Breast epithelium (tissue), 4 donors: Measurements from ENCODE around the gene IRGQ. TPM values are rescaled to one million over a fixed set of nuclear protein-coding genes. Genes with fewer than 3 reads are reported as not detected.
"Not testable (repeated sequence)": the region's sequence is repeated elsewhere in the genome, so short reads cannot be mapped to it uniquely, and the experiment has no call there.

Experiments
- DNase-seq, 2 donors: peaks; one replicate each; pipeline ENCODE4 v3.0.0-alpha.2; 2019; ENCODE audit warnings: low spot score in 2 of 2
- H3K27ac ChIP-seq, 2 donors: fragments of 200-600 bp; sonication (generic) in 1 of 2; one replicate each; pipeline ENCODE4 v1.5.1; 2016 to 2019; ENCODE audit warnings: mild to moderate bottlenecking in 1 of 2
- H3K27me3 ChIP-seq, 2 donors: fragments of 200-600 bp; sonication (generic) in 1 of 2; one replicate each; pipeline versions ENCODE4 v1.5.1 to v1.6.0; 2017 to 2019; ENCODE audit warnings: control low read depth in 1 of 2, mild to moderate bottlenecking in 1 of 2
- H3K36me3 ChIP-seq: fragments of 200-600 bp; one replicate; pipeline ENCODE4 v1.5.1; 2019
- H3K4me1 ChIP-seq, 2 donors: fragments of 200-600 bp; sonication (generic); one replicate each; pipeline ENCODE4 v1.5.1; 2016 to 2019; ENCODE audit warnings: control low read depth in 1 of 2
- H3K4me3 ChIP-seq, 3 donors: fragments of 200-600 bp; sonication (generic); 1 replicate in 2 of 3; 2 replicates in 1 of 3; pipeline ENCODE4 v1.5.1; 2016 to 2019; ENCODE audit warnings: mild to moderate bottlenecking in 3 of 3, moderate library complexity in 2 of 3
- H3K9me3 ChIP-seq, 2 donors: fragments of 200-600 bp; sonication (generic) in 1 of 2; one replicate each; pipeline ENCODE4 v1.5.1; 2016 to 2019; ENCODE audit warnings: control low read depth in 1 of 2
- POLR2A ChIP-seq: fragments of 450-650 bp; IDR thresholded peaks from one replicate; pipeline ENCODE4 v1.6.1; 2016; ENCODE audit warnings: antibody characterized with exemption, mild to moderate bottlenecking, moderate library complexity
- POLR2AphosphoS5 ChIP-seq, 3 donors: sonication (generic); formaldehyde crosslinking; IDR thresholded peaks; one replicate each; pipeline ENCODE4 v1.6.1; 2017; ENCODE audit warnings: antibody characterized with exemption in 3 of 3
- intact Hi-C: fragments of 100-400 bp; cut with DNase I; formaldehyde crosslinking; loops from one replicate; pipeline ENCODE4 v1.15.1; 2023; ENCODE audit warnings: low total_unique reads
- total RNA-seq, 3 donors: library from RNA; depleted of rRNA; stranded (reverse); fragments of >200 nt; gene quantifications; one replicate each; pipeline ENCODE4 v1.1.0, GENCODE V29; 2016
- TF ChIP-seq, protein P1 (sequence below), 3 donors: fragments of 450-650 bp; IDR thresholded peaks; one replicate each; pipeline ENCODE4 v1.5.1; 2016 to 2017; ENCODE audit warnings: antibody characterized with exemption in 3 of 3, mild to moderate bottlenecking in 3 of 3, moderate library complexity in 3 of 3

IRGQ gene
- total RNA-seq, 3 donors from 2014 or later, result 14.9 to 17.4 (median 16.1) TPM

GRCh38 chr19:43638214-43638994 is 42.5 kb upstream of the IRGQ start:
- TF ChIP-seq POLR2AphosphoS5 (IDR thresholded peaks at IDR 0.05), result no peak
- TF ChIP-seq, protein P1, sequence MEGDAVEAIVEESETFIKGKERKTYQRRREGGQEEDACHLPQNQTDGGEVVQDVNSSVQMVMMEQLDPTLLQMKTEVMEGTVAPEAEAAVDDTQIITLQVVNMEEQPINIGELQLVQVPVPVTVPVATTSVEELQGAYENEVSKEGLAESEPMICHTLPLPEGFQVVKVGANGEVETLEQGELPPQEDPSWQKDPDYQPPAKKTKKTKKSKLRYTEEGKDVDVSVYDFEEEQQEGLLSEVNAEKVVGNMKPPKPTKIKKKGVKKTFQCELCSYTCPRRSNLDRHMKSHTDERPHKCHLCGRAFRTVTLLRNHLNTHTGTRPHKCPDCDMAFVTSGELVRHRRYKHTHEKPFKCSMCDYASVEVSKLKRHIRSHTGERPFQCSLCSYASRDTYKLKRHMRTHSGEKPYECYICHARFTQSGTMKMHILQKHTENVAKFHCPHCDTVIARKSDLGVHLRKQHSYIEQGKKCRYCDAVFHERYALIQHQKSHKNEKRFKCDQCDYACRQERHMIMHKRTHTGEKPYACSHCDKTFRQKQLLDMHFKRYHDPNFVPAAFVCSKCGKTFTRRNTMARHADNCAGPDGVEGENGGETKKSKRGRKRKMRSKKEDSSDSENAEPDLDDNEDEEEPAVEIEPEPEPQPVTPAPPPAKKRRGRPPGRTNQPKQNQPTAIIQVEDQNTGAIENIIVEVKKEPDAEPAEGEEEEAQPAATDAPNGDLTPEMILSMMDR (IDR thresholded peaks at IDR 0.05), result no peak
- no peak for TF ChIP-seq POLR2A
- Histone ChIP-seq H3K4me1 (no peaks in the 10 kb centered on the region), H3K27ac (peak overlapping the region in 1 of 2 donors; percentile 66)

GRCh38 chr19:43636121-43636683 is 40.3 kb upstream of the IRGQ start:
- intact Hi-C loops, result no loop called here

More at GRCh38 chr19:43638214-43638994, 42.5 kb upstream of the IRGQ start:
- Histone ChIP-seq H3K36me3 (no peaks in the 10 kb centered on the region), H3K9me3 (no peaks in the 10 kb centered on the region), H3K27me3 (no peaks in the 10 kb centered on the region), H3K4me3 (peak overlapping the region in 2 of 3 donors; percentile 69 to 77)
- DNase-seq, result no peak
- intact Hi-C loops, result no loop called here

DNA sequence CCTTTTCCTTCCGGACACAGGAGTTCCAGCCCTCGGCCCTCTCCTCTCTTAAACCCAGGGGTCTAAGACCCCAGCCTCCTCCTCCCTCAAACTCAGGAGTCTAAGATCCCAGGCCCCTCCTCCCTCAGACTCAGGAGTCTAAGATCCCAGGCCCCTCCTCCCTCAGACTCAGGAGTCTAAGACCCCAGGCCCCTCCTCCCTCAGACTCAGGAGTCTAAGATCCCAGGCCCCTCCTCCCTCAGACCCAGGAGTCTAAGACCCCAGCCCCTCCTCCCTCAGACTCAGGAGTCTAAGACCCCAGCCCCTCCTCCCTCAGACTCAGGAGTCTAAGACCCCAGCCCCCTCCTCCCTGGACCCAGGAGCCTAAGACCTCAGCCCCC is 39.6 kb upstream of the IRGQ start:
- H3K4me1 ChIP-seq, intact Hi-C loops, H3K36me3 ChIP-seq, H3K27me3 ChIP-seq, H3K9me3 ChIP-seq, DNase-seq: not testable (repeated sequence)
- H3K4me3 ChIP-seq, result peak overlapping the region in 2 of 3 donors; percentile 48 to 58
- peak overlapping the region; percentile 86 to 89 for H3K27ac ChIP-seq

More at GRCh38 chr19:43636121-43636683, 40.3 kb upstream of the IRGQ start:
- Histone ChIP-seq H3K27ac (peak overlapping the region; percentile 86 to 89), H3K27me3 (no peaks in the 10 kb centered on the region), H3K4me1 (no peaks in the 10 kb centered on the region), H3K4me3 (no peak overlapping the region), H3K9me3 (no peaks in the 10 kb centered on the region), H3K36me3 (no peaks in the 10 kb centered on the region)
- peak in 1 of 2 donors; percentile 55 for DNase-seq
- no peak for TF ChIP-seq POLR2A
- TF ChIP-seq, protein P1 (IDR thresholded peaks at IDR 0.05), result no peak

DNA sequence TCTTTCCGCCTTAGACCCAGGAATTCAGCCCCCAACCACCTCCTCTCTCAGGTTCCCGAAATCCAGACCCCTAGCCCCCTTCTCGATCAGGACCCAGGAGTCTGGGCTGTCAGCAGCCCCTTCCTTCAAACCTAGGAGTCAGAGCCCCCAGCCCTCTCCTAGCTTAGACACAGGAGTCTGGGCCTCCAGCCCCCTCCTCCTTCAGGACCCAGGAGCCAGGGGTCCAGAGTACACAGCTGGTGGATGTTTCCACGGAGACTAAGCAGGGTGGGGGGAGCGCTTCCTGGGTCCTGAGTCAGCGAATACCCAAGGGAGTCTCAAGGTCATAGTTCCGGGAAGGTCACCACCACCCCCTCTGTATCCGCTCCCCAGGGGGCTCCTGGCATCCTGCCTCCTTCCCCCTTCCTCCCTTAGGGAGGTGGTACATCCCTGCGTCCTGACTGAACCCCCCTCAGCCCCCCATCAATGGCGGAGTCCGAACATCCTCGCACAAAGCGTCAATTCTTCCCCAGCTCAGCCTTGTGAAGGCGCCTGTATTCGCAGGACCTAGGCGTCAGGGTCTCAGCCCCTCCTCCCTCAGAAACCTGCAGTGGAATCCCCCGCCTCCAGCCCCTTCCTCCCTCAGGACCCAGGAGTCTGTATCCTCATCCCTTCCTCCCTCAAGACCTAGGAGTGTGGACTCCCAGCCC is 39.1 kb upstream of the IRGQ start:
- peak in 1 of 2 donors; percentile 21 for DNase-seq
- Histone ChIP-seq H3K9me3 (no peaks in the 10 kb centered on the region), H3K36me3 (no peaks in the 10 kb centered on the region), H3K4me1 (no peaks in the 10 kb centered on the region), H3K4me3 (peak overlapping the region in 2 of 3 donors; percentile 48 to 58), H3K27me3 (no peaks in the 10 kb centered on the region), H3K27ac (peak overlapping the region; percentile 86 to 89)
- TF ChIP-seq POLR2A (no peak), POLR2AphosphoS5 (IDR thresholded peaks at IDR 0.05) (no peak)
- TF ChIP-seq, protein P1 (IDR thresholded peaks at IDR 0.05), result no peak
- intact Hi-C loops, result no loop called here

DNA sequence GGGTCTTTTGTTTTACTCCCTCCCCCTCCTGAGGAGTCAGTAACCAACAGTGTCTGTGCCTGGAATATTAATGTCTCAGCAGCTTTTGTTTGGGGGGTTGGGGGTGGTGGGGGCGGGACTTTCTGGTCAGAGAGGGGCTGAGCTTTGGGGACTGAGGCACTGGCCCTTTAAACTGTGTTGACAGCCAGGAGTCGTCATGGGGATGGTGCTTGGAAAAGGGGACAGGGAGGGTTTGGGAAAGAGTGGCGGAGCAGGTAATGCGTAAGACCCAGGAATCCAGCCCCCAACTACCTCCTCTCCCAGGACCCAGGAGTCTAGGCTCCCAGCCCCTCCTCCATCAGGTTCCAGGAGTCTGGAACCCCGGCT is 38.6 kb upstream of the IRGQ start:
- no peaks in the 10 kb centered on the region for H3K9me3 ChIP-seq
- H3K36me3 ChIP-seq, result no peaks in the 10 kb centered on the region
- peak overlapping the region; percentile 86 to 89 for H3K27ac ChIP-seq
- intact Hi-C loops, result no loop called here
- peak overlapping the region in 2 of 3 donors; percentile 48 to 58 for H3K4me3 ChIP-seq
- TF ChIP-seq POLR2A (no peak), POLR2AphosphoS5 (IDR thresholded peaks at IDR 0.05) (peak in 1 of 3 donors; percentile 22)
- TF ChIP-seq, protein P1 (IDR thresholded peaks at IDR 0.05), result no peak
- peak in 1 of 2 donors; percentile 53 for DNase-seq
- H3K27me3 ChIP-seq, result no peaks in the 10 kb centered on the region
- no peaks in the 10 kb centered on the region for H3K4me1 ChIP-seq
